Medulla oblongata (tissue), 1 donor: ENCODE data around the gene CDS2.

Experiments
- DNase-seq: peaks from one replicate; pipeline ENCODE4 v3.0.0-alpha.2; 2015; ENCODE audit errors: extremely low spot score

Gene CDS2

DNA sequence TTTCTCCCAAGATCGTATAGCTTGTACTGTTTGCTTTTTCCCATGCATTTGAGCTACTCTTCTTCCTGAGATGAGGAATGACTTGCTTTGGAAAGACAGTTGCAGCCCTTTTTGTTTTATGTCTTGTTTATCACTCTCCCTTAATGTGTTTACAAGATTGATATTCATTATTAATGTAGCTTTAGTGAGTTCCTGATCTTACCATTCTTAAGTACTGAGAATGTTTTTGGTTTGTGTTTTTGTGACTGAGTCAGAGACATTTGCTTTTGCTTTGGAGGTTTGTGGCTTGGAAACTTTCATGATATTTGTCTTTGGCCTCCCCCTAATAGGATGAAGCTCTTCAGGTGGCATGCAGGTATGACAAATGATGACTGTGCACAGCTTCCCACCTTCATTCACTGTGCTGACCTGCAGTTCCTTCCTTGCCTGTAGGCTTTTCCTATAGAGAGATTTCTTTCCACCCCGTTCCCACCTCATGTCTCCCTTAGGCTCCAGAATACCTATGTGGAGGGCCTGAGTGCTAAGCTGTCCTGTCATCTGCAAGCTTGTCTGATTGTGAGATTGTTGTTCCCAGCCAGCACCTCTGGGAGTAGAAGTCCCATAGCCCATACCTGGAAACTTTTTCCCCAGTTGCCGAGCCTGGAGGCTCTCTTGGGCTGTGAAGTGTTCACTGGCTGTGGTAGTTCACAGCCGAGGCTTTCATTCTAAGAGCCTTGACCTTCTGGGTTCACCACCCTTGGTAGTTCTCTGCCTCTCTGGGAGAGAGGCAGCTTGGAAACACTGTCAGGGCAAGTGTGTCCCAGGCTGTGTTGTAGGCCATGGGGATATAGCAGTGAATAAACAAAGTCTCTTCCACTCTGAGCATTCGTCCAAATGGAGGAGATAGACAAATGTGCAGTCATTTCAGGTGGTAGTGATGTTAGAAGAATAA lies 27.1 kb downstream of the CDS2 start:
- no peak for DNase-seq

DNA sequence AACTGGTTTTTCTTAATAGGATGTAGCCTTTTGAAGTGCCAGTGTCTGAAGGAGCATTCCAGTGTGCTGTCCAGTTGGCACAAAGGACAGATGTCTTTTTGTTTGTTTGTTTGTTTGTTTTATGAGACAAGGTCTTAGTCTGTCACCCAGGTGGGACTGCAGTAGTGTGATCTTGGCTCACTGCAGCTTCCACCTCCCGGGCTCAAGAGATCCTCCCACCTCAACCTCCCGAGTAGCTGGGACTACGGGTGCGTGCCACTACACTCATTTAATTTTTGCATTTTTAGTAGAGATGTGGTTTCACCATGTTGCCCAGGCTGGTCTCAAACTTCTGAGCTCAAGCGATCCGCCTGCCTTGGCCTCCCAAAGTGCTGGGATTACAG lies 27.7 kb downstream of the CDS2 start:
- no peak for DNase-seq

GRCh38 chr20:5155404-5155803 lies 28.6 kb downstream of the CDS2 start:
- DNase-seq = no peak

DNA sequence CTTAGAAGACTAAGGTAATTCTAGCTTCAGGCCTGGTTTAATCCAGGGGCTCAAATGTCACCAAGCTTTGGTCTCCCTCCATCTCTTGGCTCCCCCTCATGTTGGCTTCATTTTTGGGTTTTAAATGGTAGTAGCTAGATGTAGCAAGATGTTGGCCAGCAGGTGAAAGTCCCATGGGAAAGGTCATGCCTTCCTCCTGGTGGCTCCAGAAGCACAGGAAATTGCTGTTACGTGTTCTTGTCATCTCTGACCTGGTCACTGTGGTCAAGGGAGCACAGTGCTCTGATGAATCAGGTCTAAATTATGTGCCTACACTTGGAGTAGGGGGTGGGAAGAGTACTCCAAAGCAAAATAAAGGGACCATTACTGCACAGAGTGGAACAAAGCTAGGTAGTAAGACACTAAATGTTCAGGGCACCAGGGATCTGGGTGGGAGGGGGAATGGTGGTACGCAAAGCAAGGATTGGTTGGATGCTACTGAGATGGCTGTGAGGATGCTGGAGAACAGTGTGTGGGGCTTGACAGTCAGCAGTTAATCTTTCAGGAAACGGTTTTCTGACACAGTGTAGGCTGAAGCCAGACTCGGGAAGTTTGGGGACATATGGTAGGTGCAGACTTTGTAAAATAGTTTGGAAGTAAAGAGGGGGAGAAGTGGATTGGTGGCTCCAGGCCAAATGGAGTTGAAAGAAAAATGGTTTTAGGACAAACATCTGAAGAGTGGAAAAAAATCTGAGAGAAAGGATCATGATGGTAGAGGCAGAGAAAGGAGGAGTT lies 30.1 kb downstream of the CDS2 start:
- DNase-seq = no peak

DNA sequence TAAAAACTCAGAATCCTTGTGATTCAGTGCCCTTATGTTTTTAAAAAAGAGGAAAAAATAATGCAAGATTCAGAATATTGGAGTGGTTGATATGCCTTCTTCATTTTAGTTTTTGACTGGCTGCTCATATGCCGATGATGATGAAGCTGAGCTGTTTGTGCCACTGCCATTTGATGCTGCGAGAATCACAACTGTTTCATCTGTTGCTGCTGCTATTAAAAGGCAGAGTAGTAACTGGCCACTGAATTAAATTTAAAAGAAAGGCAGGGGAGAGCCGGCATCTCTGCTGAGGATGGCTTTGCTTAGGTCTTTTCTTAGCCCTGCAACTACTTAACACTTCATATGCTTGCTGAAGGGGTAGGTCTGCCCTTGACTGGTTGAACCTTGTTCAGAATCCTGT lies 33.1 kb downstream of the CDS2 start:
- DNase-seq = no peak

DNA sequence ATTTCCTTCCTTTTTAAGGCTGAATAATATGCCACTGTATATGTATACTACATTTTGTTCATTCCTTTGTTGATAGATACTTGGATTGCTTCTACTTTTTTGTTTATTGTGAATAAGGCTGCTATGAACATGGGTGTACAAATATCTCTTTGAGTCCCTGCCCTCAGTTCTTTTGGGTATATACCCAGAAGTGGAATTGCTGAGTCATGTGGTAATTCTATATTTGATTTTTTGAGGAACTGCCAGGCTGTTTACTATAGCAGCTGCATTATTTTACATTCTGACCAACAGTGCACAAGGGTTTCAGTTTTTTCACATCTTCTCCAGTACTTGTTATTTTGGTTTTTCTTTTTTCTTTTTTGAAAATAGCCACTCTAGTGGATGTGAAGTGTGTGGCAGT lies 34.1 kb downstream of the CDS2 start:
- no peak for DNase-seq

DNA sequence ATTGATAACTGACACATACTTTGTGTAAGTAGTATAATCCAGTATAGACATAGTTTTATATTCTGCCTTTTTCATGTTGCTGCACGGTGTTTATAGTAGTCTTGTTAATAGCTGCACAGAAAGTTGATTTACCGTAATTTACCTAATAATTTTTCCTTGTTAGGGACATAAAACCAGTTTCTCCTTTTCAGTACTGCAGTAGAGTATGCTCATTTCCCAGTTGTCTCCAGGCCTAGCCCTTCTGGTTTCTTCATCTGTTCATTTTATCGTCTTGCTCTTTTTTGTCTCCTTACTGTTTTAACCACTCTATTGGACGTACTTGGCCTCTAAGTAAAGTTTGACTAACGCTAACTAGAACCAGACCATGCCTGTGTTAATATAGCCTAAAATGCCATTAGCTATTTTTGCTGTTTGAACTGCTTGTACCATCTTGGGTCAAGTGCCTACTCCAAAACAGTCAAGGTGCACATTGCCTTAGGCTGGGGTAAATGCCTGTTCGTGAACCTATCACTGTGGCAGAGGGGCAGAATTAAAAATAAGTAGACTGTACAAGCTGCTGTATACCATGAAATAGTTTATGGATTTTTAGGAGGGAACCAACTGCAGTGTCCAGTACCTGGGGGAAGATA lies 34.8 kb downstream of the CDS2 start:
- no peak for DNase-seq

- no peak for DNase-seq
These were observed 38.1 kb downstream of the CDS2 start for GRCh38 chr20:5164645-5165625.

DNA sequence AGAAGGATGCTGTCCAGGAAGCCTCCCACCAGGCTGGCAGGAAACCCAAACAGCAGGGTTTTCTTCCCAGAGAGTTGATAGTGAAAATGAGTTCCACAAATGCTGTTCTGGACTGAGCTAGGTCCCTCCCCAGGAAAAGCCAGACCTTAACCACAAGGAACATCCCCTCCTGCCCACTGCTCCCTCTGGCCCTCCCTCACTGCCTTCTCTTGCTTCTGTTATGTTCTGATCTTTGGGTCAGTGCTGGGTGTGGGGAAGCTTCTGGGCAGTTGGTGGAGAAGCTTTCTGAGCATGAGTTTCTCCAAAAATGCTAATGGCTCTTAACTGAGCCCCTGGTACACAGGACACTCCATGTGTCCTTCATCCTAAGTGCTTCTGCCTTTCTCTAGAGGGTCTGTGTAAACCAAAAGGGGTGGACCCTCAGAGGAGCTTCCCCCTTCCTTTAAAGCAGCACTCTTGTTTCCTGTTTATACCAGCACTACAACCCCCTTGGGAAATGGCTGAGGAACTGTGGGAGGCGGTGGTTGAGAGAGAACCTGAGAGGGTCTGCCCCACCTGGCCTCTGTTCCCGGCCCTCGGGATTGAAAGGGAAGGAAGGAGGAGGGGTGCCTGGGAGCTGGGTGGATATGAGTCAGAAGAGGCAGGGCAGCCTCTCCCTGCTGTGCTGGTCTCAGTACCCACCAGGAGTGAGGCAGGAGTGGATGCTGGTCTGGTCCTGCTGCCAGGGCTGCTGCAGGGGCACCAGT lies 42.0 kb downstream of the CDS2 start:
- DNase-seq = no peak

GRCh38 chr20:5170341-5170740 lies 43.5 kb downstream of the CDS2 start:
- DNase-seq = no peak

- peak; percentile 64 for DNase-seq
These were observed 44.4 kb downstream of the CDS2 start for GRCh38 chr20:5171064-5171789.

GRCh38 chr20:5171790-5172164 lies 45.0 kb downstream of the CDS2 start:
- DNase-seq = no peak

- no peak for DNase-seq
These were observed 45.4 kb downstream of the CDS2 start for GRCh38 chr20:5172167-5172601.

GRCh38 chr20:5172903-5173463 lies 46.2 kb downstream of the CDS2 start:
- DNase-seq = no peak

DNA sequence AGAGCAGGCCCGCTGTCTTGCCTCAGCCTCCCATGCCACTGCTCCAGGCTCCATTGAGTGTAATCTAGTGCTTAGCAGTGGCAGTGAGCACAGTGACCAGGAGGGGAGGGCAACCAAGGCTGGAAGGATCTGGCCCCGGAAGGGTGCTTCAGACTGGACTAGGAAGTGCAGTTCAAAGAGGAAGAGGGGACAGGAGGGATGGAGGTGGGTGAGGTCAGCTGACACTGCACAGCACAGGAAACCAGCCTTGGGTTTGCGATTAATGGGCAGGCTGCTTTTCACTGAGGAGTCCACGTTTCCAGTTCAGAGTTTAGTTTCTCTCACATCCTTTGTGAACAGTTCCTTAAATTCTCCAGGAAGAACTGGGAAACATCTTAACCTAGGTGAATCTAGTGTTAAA lies 46.9 kb downstream of the CDS2 start:
- DNase-seq = no peak

DNA sequence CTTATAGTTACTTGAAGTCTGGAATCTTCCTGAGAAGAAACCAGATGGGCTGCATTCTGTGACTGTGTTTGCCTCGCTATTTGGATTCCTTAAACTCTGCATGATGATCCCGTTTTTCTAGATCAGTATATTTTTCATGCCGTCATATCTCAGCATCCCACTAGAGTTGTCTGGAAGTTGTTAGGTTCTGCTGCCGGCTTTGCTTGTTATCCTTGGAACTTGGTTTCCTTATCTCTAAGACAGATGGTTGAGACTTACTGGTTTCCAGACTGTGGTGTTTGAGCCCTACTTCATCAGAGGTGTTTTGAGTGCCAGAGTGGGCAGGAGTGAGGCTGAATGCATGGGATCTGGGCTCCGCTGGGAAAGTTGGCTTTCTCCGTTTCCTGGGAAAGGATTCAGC lies 50.3 kb downstream of the CDS2 start:
- DNase-seq = no peak

DNA sequence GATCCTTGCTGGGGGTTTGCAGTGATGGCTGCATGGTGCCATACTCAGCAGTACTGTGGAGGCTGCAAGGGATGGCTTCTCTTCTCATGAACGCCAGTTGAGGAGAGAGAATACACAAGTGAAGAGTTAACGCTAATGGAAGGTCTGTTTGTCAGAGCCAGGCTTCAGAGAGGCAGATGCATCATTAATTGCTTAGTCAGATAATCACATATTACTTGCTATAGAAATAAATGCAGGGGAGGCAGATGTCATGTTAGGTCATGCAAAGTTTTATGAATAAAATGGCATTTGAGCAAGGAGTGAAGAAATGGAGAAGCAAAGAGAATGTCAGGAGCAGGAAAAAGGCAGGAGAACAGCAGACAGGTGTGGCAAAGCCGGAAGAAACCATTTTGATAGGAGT lies 51.2 kb downstream of the CDS2 start:
- no peak for DNase-seq

GRCh38 chr20:5180421-5180820 lies 53.6 kb downstream of the CDS2 start:
- no peak for DNase-seq

DNA sequence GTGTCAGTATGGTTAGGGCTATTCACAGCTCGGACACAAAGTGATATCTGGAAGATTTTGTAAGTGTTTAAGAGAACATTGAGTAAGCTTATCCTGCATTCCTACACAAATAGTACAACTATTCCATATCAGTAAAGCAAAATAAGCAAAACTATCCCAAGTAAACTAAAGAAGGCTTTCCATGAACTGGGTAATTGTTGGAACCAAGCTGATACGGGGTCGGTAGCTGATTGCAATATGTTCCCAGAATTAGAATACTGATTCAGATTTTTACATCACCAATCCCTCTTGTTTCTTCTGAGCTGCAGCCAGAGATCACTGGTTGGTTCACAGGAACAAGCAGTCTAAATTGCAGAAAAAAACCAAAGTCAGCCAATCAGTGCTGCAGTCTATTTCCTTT lies 54.1 kb downstream of the CDS2 start:
- DNase-seq = no peak

DNA sequence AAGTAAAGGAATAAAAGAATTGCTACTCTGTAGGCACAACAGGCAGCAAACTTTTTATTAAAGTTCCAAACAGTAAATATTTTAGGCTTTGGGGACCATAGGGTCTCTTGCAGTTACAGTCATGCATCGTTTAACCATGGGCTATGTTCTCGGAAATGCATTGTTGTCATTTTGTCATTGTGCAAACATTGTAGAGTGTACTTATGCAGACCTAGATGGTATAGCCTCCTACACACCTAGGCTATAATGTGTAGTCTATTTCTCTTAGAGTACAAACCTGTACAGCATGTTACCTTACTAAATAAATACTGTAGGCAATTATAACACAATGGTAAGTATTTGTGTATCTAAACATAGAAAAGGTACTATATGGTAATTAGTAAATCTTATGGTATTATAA lies 54.7 kb downstream of the CDS2 start:
- DNase-seq = no peak
